ENCODE results near the gene SEC22A.

The SEC22A gene

GRCh38 chr3:123302961-123303360, 101.2 kb downstream of the SEC22A start:
- no peak for DNase-seq (ENCODE audit: low read depth in 1 of 2, low spot score in 1 of 2)

DNA sequence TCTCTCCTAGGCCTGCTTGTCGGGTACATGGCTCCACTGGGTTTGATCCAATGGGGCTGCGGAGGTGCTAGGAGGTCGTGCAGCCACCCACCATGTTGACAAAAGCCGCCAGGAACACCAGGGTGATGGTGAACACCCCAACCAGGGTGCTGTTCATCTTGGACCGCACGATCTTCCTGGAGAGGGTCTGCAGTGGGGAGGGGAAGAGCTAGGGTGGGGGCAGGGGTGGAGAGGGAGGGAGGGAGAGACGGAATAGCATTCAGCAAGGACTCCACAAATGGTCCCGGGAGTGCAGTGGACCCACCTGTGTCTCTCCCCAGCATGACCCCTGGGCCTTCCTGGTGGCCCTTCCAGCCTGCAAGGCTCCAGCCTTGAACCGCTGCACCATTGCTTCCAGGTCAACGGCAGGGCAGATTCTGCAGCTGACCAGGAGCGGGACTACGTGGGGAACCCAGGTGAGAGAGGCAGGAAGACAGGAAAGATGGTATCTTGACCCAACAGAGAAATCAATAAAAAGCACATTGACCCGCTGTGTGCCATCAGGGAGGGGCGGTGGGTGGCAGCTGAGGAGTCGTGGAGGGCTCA, 102.3 kb downstream of the SEC22A start:
- no peak for DNase-seq (ENCODE audit: low read depth in 1 of 2, low spot score in 1 of 2)

- DNase-seq (ENCODE audit: low read depth in 1 of 2, low spot score in 1 of 2): no peak
These were observed 103.4 kb downstream of the SEC22A start for GRCh38 chr3:123305192-123305591.

DNA sequence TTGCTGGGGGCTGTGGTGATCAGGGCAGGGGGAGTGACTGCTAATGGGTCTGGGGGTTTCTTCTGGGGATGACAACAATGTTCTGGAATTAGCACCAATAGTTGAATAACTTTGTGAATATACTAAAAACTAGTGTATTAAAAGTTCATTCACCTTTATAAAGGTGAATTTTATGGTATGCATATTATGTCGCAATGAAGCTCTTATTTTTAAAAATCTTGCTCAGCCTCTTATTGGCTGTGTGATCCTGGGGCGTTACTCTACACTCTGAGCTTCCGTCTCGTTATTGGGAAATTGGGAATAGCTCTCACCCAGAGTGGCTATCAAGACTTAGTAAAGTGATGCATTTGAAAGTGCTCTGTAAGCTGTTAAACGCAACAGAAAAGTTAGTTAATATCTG, 105.3 kb downstream of the SEC22A start:
- DNase-seq (ENCODE audit: low read depth in 1 of 2, low spot score in 1 of 2): no peak

DNA sequence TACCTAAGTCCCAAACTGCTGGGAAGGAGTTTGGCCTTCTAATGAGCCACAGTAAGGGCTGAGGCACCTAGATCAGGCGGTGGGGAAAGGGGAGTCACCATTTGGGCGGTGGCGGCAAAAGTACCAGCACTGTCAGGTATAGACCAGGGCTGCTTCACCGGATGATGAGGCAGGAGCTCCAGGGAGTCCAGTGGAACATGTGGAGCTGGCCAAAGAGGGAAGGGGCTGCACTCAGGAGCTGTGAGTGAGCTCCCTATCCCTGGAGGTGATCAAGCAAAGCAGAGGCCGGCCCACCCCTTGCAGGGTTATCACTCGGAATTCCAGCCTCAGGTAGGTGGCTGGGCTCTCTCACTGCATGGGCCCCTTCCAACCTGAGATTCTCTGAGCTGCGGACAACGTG, 108.4 kb downstream of the SEC22A start:
- no peak for DNase-seq (ENCODE audit: low read depth in 1 of 2, low spot score in 1 of 2)

DNA sequence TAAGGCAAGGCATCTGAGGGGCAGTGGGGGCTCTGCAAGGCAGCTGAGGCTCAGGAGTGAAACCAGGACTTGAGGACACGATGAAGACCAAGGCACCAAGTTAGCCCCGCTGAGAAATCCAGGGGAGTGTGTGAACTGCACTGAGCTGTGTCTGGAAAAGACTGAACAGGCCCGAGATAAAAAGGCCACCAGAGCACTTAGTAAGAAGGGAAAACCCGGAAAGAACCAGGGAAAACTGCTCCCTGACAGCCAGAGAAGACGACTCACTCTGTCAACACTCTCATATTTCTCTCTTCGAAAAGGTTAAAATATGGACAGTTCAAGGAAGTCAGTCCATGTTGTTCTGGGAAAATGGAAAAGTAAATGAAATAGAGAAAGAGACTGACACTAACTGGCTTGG, 109.0 kb downstream of the SEC22A start:
- DNase-seq (ENCODE audit: low read depth in 1 of 2, low spot score in 1 of 2): no peak

DNA sequence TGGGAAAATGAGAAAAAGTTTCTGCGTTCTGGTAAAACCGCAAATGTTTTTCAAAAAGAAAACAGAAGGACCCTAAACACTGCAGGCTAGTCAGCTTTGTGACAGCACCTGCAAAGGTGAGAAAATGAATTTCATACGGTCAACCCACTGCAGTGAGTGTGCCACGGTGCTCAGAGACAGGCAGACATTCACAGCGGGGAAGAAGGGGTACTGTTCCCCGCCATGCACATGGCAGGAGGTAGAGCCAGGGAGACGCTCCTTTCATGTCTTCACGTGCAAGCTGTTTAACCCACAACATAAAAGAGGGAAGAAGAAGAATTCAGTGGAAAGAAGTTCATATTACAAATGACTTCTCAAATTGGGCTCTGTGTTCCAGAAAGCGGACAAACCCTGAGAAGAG, 109.5 kb downstream of the SEC22A start:
- DNase-seq (ENCODE audit: low read depth in 1 of 2, low spot score in 1 of 2): no peak

GRCh38 chr3:123312331-123313265, 110.9 kb downstream of the SEC22A start:
- no peak for DNase-seq (ENCODE audit: low read depth in 1 of 2, low spot score in 1 of 2)

DNA sequence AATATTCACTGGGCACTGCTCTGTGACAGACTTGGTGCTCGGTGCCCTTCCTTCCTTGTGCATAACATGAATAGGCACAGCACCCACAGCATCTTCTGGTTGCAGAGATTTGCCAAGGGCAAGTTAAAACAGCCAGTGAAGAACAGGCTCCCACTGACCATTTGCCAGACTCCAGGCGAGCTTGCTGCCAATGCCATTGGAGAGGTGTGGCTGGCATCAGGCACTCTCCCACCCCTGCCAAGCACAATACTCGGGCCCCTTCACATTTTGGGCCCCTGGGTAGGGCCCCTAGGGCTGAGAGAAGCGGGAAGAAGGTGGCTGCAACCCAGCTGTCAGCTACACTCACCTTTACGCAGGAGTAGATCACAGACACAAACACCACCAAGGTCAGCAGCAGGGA, 112.1 kb downstream of the SEC22A start:
- DNase-seq (ENCODE audit: low read depth in 1 of 2, low spot score in 1 of 2): no peak

DNA sequence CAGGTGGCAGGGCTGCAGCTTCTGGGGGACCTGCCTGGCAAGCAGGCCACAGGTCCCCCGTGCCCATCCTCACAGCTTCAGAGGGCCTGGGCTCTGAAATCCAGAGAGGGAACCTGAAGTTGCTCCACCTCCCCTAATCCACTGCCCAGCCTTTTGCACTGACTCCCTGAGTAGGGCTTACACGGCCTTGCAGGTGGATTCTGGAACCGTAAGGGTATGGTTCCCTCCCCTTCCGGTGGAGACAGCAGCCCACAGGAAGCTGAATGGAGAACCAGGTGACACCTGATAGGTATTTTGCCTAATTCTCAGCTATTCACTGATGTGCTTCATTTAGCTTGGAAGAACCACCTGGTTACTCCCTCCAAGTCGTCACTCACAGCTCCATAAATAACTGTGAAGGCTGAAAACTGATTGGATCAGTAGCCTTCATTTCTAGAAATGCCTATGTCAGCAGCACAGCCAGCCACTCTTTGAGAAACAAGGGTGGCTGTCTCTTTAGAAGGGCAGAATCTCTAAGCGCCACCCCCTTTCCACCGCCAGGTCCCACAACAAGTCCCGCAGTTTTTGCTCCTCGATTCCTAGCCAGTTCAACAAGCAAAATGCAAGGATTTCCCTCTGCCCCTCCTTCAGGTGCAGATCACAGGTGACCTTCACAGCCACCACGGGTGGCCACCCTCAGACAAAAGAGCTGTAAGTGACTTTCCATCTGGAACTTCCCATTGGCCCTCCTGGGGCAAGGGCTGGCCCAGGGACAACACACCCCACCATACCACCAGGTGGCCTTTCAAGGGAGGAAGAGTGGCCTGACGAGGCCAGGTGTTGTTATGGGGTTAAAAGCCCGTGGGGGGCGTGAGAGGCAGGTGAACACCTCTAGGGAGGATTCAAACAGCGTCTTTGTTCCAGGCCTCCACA, 112.9 kb downstream of the SEC22A start:
- no peak for DNase-seq (ENCODE audit: low read depth in 1 of 2, low spot score in 1 of 2)

DNA sequence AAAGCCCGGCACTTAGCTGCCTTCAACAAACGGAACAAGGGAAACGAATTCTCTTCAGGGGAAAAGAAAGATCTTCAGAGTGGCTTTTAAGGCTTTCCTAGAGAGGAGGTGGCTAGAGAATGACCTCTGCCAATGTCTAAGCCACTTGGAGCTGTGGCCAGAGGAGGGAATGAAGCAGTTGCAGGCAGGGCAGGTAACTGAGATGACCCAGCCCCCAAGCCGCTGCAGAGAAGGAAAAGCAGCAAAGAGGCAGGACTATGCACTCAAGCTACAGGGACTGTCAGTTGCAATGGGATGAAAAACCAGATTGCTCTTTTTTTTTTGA, 113.5 kb downstream of the SEC22A start:
- DNase-seq (ENCODE audit: low read depth in 1 of 2, low spot score in 1 of 2): no peak

DNA sequence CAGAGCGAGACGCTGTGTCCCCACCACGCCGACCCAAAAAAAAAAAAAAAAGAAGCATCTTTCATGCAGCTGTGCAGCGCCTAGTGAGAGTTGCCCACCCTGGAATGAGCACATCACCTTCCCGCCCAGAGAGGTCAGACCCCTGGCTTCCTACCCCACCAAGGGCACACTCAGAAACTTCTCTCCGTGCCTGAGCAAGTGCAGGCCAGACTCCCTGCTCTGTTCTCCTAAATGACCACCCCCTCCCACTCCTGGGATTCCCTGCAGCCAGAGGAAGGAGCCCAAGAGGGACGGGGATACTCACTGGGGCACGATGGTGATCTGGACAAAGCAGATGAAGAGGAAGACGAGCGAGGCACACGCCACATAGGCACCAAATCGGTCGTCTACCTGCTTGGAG, 116.0 kb downstream of the SEC22A start:
- no peak for DNase-seq (ENCODE audit: low read depth in 1 of 2, low spot score in 1 of 2)

GRCh38 chr3:123318374-123318773, 116.6 kb downstream of the SEC22A start:
- no peak for DNase-seq (ENCODE audit: low read depth in 1 of 2, low spot score in 1 of 2)

DNA sequence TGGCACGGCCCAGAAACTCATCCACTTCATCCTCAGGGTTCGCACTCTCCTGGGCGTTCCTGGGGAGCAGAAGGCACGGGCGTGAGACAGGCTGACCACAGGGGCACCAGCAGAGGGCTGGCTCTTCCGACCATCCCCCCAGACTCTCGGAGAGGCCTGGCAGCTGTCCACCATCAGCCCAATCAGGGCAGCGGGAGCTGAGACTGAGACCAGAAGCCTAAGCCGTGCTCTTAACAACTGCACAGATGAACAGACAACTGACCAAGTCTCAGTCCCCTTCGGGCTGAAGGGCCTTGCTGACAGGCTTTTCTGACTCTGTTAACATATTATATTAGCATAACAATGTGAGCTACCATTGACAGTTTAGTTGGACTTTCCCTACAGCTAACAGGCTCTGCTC, 118.0 kb downstream of the SEC22A start:
- DNase-seq (ENCODE audit: low read depth in 1 of 2, low spot score in 1 of 2): no peak

DNA sequence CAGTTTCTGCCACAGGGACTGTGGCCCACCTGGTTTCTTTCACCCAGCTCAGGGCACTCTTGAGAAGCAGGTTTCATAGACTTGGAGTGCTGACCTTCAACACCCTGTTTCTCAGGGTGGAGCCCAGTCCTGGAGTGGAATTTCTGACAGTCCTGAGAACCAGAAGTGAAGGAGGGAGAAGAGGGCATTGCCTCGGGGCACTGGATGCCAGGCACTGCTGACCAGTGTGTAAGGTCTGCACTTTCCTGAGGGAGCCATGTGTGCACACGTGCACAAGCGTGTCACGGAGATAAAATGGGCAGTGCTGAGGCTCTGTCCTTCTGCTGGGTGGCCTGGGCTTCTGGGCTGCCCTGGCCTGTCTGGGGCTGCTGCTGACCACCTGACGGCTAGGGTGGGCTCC, 118.5 kb downstream of the SEC22A start:
- no peak for DNase-seq (ENCODE audit: low read depth in 1 of 2, low spot score in 1 of 2)

- no peak for DNase-seq (ENCODE audit: low read depth in 1 of 2, low spot score in 1 of 2)
These were observed 120.1 kb downstream of the SEC22A start for GRCh38 chr3:123321806-123322205.

DNA sequence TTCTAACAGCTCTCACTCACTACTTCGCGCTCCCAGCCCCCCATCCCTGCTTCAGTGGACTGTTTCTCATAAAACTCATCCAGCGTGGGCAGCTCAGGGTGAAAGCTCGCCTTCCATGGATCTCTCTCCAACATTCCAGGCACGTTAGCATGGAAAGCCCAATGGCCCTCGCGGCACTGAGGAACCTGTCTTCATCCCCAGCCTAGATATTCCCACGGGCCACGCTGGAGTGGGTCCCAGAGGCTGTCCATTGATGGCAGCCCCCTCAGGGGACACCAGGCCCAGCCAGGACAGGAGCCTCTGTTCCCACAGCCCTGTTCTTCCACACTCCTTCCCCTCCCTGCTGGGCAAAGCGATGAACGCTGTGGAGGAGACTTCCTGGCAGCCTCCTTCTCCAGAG, 121.1 kb downstream of the SEC22A start:
- DNase-seq (ENCODE audit: low read depth in 1 of 2, low spot score in 1 of 2): no peak

Data from activated CD4-positive, alpha-beta T cell treated with anti-CD3 and anti-CD28 coated beads, Interleukin-2, amount 50 U/mL, for 24 hours (primary cell).